Progenitor cell of endocrine pancreas (in vitro differentiated cells): ENCODE results near the gene PAPPA. TPM values are rescaled to one million over a fixed set of nuclear protein-coding genes. Genes with fewer than 3 reads are reported as not detected.

Experiments
- DNase-seq: peaks from one replicate; pipeline ENCODE4 v3.0.0; 2021; ENCODE audit warnings: low spot score; ENCODE audit not compliant: unreplicated experiment
- H3K27ac Mint-ChIP-seq: 2 replicates; pipeline ENCODE4 v1.8.0; 2021; ENCODE audit warnings: mild to moderate bottlenecking, moderate library complexity, mixed read lengths
- H3K27me3 Mint-ChIP-seq: 2 replicates; pipeline ENCODE4 v1.8.0; 2021; ENCODE audit warnings: mixed read lengths
- H3K36me3 Mint-ChIP-seq: 2 replicates; pipeline ENCODE4 v1.8.0; 2022; ENCODE audit warnings: mixed read lengths; ENCODE audit not compliant: insufficient read depth
- H3K4me1 Mint-ChIP-seq: 2 replicates; pipeline ENCODE4 v1.8.0; 2021; ENCODE audit warnings: low read depth, mixed read lengths
- H3K4me3 Mint-ChIP-seq: 2 replicates; pipeline ENCODE4 v1.8.0; 2021; ENCODE audit warnings: low read depth, mild to moderate bottlenecking, moderate library complexity, mixed read lengths
- H3K9me3 Mint-ChIP-seq: 2 replicates; pipeline ENCODE4 v1.8.0; 2021; ENCODE audit warnings: low read depth, mixed read lengths
- total RNA-seq: library from RNA; stranded (reverse); gene quantifications from 2 replicates; pipeline ENCODE4 v1.2.1, GENCODE V29; 2021
- TF ChIP-seq, protein P1 (sequence below): fragments of 200-600 bp; sonication (generic); IDR thresholded peaks from one replicate; pipeline ENCODE4 v1.5.0; 2021; ENCODE audit warnings: antibody characterized with exemption, mild to moderate bottlenecking; ENCODE audit not compliant: unreplicated experiment

Gene PAPPA
- total RNA-seq, 1 donor from 2014 or later: 0.36 TPM

DNA sequence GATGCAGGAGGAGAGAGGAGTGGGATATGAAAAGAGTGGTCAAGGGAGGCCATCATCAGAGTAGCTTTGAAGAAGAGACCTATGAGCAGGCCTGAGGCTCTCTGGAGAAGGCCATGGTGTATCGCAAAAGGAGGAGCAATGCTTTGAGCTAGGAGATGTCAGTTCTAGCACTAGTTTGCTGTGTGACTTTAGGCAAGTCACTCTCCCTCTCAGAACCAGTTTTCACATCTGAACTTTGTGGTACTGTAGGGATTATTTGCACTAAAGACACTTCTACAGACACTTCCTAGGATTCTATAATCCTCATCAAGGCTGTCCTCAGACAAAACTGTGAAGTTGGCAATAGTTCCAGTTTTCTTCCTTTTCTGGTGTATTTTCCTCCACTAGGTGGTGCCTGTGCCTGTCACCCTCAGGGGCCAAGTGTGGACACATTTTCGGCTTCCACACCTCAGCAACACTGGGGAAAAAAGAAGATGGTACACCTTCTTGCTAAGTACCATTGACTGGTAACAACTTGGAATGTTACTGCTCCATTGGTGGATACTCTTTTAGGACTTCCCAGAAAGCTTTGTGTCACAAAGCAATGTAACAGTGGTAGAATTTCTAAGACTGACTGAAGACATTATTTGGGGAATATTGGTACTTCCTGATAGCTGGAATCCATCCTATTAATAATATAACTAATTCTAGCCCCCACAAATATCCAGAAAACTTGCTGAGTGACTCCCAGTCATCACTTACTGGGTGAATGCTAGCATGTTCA is 9.9 kb downstream of the PAPPA start:
- Mint-ChIP-seq H3K4me1 (no peaks in the 10 kb centered on the region), H3K9me3 (peaks cover 3% of the 10 kb centered on the region), H3K4me3 (no peak overlapping the region), H3K36me3 (no peaks in the 10 kb centered on the region), H3K27ac (no peak overlapping the region), H3K27me3 (peaks cover 30% of the 10 kb centered on the region)
- no peak for DNase-seq
- TF ChIP-seq, protein P1, sequence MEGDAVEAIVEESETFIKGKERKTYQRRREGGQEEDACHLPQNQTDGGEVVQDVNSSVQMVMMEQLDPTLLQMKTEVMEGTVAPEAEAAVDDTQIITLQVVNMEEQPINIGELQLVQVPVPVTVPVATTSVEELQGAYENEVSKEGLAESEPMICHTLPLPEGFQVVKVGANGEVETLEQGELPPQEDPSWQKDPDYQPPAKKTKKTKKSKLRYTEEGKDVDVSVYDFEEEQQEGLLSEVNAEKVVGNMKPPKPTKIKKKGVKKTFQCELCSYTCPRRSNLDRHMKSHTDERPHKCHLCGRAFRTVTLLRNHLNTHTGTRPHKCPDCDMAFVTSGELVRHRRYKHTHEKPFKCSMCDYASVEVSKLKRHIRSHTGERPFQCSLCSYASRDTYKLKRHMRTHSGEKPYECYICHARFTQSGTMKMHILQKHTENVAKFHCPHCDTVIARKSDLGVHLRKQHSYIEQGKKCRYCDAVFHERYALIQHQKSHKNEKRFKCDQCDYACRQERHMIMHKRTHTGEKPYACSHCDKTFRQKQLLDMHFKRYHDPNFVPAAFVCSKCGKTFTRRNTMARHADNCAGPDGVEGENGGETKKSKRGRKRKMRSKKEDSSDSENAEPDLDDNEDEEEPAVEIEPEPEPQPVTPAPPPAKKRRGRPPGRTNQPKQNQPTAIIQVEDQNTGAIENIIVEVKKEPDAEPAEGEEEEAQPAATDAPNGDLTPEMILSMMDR: peak; percentile 43

DNA sequence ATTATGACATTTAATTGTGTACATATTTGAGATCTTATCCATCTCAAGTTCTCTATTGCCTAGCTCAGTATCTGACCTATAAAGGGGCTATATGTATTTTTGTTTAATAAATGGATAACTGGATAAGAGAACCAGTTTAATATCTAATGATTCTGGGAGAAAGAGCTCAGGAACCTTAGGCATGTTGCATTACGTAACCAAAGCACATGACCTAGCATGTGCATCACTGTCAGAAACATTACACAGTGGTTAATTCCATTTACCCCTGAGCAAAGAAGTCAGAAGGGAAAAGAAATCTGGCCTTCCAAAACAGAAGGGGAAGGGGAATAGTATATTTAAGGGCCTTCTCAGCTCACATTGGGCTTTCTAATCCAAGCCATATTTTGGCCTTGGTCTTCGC is 12.3 kb downstream of the PAPPA start:
- TF ChIP-seq, protein P1: no peak
- H3K4me3 Mint-ChIP-seq: no peak overlapping the region
- H3K27ac Mint-ChIP-seq: no peak overlapping the region
- peaks cover 3% of the 10 kb centered on the region for H3K9me3 Mint-ChIP-seq
- H3K36me3 Mint-ChIP-seq: no peaks in the 10 kb centered on the region
- no peak for DNase-seq
- peaks cover 9% of the 10 kb centered on the region for H3K27me3 Mint-ChIP-seq
- H3K4me1 Mint-ChIP-seq: no peaks in the 10 kb centered on the region

DNA sequence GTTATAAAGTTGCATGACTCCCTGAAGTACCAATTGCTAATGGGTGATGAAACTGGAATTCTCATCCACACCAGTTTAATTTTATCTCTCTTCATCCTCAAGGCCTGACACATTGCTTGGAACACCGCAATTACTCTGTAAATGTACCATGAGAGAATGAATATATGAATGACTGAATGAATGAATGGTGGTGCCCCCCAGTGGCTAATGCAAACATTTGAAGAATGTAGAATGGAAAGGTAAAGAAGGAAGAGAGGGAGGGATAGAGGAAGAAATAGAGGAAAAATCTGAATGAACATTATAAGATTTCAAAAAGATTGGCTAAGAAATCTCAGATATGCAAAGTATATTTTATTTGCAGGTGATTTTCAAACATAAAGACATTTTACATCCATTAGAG is 13.1 kb downstream of the PAPPA start:
- TF ChIP-seq, protein P1: no peak
- Mint-ChIP-seq H3K4me3 (no peak overlapping the region), H3K27ac (no peak overlapping the region), H3K4me1 (no peaks in the 10 kb centered on the region), H3K9me3 (peaks cover 3% of the 10 kb centered on the region), H3K27me3 (peaks cover under 1% of the 10 kb centered on the region), H3K36me3 (no peaks in the 10 kb centered on the region)
- DNase-seq: no peak

DNA sequence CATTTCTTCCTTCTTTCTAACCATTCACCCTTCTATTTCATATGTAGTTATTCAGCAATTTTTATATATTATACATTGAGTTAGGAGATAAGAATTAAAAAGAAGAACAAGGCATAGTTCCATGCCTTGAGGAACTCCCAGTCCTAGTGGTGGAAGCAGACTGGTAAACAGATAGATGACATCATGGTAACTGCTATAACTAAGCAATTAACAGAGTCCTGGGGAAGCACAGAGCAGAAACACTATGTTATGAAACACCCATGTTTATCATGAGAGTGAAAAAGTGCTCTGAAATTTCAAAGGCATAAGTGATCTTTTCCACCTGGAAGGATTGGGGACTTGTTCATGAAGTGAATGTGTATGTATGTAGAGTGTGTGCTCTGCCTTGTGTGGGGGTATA is 14.6 kb downstream of the PAPPA start:
- Mint-ChIP-seq H3K9me3 (peaks cover 3% of the 10 kb centered on the region), H3K36me3 (no peaks in the 10 kb centered on the region), H3K27ac (no peak overlapping the region), H3K4me1 (no peaks in the 10 kb centered on the region), H3K27me3 (peaks cover 7% of the 10 kb centered on the region), H3K4me3 (no peak overlapping the region)
- TF ChIP-seq, protein P1: no peak
- DNase-seq: no peak

DNA sequence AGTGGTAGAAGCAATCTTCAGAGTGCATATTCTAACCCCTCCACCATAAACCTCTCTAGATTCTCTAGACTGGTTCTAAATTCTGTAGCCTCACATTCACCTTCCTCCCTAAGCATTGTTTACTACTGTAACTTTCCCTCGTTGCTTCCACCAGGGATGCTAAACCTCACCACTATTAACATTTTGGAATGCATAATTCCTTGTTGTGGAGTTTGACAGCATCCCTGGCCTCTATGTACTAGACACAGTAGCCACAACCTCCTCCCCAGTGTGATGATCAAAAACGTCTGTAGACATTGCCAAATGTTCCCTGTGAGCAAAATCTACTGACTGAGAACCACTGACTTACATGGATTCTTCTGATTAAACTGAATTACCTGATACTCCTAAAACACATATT is 18.6 kb downstream of the PAPPA start:
- Mint-ChIP-seq H3K9me3 (no peaks in the 10 kb centered on the region), H3K36me3 (no peaks in the 10 kb centered on the region), H3K27me3 (peaks cover 13% of the 10 kb centered on the region), H3K27ac (no peak overlapping the region), H3K4me3 (no peak overlapping the region), H3K4me1 (no peaks in the 10 kb centered on the region)
- TF ChIP-seq, protein P1: no peak
- no peak for DNase-seq
